Amniotic epithelial cell (primary cell): ENCODE data around the gene PDE10A.
"Not testable (repeated sequence)": the region's sequence is repeated elsewhere in the genome, so short reads cannot be mapped to it uniquely, and the experiment has no call there.

Experiments
- DNase-seq: peaks from one replicate; pipeline ENCODE4 v3.0.0-alpha.2; 2010; ENCODE audit warnings: low read depth

Gene PDE10A

DNA sequence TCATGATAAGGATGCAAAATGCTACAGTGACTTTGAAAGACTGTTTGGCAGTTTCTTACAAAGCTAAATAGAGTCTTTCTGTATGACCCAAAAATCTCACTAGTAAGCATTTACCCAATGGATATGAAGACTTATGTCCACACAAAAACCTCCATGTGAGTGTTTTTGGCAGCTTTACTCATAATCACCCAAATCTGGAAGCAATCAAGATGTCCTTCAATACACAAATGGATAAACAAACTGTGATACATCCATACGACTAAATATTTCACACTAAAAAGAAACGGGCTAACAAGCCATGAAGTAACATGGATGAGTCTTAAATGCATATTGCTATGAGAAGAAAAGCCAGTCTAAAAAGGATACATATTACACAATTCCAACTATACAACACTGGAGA, 117.2 kb downstream of the PDE10A start:
- DNase-seq: no peak

DNA sequence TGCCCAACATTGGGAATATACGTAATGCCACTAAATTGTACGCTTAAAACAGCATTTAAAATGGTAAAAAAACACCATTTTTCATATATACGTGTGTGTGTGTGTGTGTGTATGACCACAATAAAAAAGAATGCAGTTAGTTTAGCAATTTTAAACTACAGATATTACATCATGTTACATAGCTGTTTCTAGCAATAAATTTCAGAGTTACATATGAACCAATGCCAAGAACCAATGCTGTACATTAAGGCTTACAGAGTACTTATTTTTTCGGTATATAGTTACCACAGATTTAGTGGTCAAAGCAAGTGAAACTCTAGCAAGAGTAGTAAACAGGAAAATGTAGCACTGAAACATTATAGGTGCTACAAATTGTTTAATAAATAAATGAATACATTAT, 119.3 kb downstream of the PDE10A start:
- peak; percentile 20 for DNase-seq

DNA sequence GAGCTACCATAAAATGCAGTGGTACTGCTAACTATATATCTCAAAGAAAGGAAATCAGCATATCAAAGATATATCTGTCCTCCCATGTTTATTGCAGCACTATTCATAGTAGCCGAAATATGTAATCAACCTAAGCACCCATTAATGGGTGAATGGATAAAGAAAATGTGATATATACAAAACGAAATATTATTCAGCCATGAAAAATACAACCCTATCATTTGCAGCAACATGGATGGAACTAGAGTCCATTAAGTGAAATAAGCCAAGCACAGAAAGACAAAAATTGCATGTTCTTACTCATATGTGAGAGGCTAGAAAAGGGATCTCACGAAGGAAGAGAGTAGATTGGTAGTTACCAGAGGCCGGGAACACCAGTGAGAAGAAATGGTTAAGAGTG, 126.1 kb downstream of the PDE10A start:
- no peak for DNase-seq

DNA sequence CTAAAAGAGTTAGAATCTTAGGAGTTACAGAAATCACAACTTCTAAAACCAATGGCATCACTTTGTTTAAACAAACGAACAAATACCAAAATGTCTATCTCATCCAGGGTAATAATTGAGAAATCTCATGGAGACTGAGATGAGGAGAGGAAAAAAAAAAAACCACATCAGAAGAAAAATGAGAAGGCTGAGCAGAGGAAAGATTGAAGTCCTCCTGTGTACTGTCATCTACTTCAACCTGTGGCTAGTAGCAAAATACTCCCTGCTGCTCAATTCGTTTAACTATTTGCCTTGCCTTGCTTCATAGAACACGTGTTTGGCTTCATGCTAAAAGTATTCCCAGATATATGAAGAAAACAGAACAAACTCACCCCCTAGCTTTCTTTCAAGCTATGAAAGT, 143.7 kb downstream of the PDE10A start:
- peak; percentile 49 for DNase-seq

DNA sequence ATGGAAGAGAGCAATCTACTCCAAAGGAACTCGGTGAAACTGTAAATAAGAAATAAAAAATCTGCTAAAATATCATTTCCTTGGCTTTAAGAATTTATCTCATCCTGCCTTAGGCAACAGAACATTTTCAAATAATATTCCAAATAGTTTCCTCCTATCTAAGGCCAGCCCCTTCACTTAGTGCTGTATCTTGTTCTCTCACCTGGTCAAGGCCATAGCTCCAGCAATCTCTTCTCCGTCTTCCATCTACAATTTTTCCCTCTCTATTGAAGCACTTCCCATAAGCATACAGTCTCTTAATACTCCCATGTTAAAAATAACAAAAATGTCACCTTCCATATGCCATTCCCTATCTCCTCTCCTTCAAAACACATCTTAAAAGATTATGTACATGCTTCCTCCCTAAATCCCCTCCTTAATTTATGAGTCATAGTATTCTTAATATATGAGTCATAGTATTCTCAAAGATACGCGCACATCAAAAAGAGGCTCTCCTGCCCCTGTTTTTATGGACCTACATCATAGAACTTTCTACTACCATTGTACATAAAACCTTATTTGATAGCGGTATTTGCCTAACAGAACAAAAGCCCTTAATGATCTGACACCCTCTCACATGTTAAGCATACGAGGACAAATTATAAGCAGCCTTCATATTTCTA, 146.9 kb downstream of the PDE10A start:
- DNase-seq: peak; percentile 74

DNA sequence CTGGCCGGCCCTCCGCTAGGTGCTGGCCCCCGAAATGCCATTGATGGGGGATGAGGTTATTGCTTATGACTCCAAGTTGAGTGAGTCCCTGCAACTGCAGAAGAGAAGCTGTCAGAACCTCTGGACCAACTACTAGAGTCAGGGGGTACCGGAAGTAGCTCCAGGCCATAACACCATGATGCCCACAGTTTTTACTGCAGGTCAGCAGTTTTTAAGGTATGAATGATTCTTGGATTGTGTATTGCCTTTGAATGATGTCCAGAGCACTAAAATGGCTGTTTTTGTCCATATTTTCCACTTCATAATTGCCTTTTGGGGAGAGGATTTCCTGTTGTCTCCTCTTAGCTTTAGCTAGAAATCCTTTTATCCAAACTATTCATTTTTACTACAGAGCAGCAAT, 148.4 kb downstream of the PDE10A start:
- DNase-seq: no peak

DNA sequence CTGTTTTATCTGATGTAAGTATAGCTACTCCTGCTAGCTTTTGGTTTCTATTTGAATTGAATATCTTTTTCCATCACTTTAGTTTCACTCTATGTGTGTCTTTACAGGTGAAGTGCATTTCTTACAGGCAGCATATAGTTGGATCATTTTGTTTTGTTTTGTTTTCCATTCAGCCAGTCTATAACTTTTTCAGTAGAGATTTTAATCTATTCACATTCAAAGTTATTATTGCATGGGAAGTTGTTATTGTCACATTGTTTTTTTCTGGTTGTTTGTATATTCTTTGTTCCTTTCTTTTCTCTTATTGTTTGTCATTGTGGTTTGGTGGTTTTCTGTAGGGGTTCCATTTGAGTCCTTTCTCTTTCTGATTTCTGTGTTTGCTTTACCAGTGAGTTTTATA, 151.2 kb downstream of the PDE10A start:
- DNase-seq: no peak

DNA sequence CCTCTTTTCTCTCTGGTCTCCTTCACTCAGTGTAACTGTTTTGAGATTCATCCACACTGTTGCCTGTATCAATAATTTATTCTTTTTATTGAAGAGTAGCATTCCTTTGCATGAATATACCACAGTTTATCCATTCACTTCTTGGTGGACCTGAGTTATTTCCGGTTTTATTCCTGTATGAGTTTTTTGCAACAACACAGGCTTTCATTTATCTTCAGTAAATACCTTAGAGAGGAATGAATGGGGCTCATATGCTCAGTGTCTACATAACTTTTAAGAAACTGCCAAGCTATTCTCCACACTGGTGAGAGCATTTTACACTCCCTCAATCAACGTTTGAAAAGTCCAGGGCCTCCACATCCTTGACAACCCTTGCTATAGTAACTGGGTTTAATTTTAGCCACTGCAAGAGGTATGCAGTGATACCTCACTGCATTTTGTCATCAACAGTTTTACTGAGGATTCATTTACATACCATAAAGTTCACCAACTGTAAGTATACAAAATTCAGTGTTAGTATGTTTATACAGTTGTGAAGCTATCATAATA, 154.6 kb downstream of the PDE10A start:
- DNase-seq: no peak

DNA sequence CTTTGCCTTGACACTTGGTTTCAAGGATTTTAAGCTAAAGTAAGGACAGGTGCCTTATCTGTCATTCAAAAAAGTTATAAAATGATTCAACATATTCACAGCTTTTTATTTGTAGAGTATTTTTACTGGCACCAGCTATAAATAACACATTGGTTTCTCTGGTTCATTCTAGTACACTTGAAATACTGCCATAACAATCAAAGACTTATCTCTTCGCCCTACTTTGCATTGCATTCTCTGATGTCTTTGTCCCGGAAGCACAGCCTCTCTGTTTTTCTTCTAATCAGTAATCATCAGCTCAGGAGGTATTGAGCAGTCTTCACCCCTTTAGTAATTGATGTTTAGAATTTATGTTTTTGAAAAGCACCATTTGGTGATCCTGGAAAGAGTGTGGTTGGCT, 156.4 kb downstream of the PDE10A start:
- no peak for DNase-seq

DNA sequence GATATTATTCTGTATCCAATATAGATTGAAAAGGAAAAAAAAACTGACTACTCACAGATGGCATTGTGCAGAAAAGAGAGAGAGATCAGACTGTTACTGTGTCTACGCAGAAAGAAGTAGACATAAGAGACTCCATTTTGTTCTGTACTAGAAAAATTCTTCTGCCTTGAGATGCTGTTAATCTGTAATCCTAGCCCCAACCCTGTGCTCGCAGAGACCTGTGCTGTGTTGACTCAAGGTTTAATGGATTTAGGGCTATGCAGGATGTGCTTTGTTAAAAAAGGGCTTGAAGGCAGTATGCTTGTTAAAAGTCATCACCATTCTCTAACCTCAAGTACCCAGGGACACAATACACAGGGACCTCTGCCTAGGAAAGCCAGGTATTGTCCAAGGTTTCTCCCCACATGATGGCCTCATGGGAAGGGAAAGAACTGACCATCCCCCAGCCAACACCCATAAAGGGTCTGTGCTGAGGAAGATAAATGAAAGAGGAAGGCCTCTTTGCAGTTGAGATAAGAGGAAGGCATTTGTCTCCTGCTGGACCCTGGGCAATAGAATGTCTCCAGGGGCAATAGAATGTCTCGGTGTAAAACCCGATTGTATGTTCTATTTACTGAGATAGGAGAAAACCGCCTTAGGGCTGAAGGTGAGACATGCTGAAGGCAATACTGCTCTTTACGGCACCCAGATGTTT, 162.7 kb downstream of the PDE10A start:
- DNase-seq: not testable (repeated sequence)

DNA sequence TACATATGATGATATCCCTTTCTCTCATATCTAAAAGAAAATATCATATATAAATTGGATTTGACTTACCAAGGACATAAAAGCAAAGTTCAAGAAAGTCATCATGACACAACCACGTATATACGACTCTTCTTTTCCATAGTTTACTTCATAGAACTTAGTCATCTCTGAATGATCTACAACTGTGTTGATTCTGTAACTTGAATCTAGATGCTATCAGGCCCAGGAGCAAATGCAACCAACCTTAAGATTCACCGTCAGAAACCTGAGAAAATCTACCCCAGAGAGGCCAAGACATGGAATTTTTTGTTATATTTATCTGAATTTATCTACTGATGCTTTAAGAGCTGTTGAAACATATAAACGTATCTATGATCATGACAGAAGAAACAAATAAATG, 165.6 kb downstream of the PDE10A start:
- no peak for DNase-seq

DNA sequence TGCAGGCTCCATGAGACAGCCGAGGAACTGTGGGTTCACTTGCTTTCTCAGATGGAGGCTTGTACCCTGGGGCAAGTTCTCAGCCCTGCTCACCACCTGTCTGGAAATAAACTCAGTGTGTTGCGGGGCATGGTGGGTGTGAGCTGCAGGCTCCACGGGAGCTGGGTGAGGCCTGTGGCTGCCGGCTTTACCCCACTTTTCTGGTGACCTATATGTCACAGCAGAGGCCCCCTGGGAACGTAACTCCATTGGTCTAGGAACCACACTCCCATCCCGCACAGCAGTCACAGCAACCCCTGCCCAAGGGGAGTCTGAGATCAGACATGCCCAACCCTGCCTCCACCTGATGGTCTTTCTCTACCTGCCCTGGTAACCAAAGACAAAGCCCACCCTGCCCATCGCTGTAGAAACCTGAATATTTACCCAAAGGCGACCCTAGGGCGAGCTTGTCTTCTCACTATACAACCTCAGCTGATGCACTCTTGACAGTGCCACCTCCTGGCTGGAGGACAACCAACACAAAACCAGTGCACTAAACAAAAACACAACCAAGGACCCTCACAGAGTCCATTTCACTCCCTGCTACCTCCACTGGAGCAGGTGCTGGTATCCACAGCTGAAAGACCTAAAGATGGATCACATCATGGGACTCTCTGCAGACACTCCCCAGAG, 174.3 kb downstream of the PDE10A start:
- no peak for DNase-seq

DNA sequence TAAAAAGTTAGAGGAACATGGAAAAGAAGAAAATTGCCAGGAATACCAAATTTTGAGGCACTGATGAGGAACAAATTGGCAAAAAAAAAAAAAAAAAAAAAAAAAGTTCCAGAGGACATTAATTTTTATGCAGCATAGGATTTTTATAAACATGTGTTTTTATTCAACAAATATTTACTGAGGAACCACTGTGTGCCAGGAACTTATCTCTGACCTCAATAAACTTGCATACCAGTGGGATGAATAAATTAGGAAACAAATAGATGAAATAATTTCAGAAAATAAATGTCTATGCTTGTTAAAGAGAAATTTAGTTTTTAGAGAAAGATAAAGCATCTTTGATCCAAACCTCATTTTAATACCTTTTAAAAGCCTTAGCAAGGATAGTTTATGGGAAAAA, 175.1 kb downstream of the PDE10A start:
- peak; percentile 70 for DNase-seq

DNA sequence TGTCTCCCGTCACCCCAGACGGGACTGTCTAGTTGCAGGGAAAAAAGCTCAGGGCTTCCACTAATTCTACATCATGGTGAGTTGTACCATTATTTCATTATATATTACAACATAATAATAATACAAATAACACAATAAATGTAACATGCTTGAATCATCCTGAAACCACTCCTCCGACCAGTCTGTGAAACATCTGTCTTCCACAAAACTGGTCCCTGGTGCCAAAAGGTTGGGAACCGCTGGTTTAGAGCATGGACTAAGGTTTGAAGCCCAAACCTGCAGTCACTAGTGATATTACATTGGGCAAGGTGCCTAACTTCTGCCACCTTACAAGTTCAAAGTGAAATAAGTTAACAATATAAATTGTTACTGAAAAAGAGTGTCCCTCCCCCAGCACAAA, 175.7 kb downstream of the PDE10A start:
- DNase-seq: peak; percentile 73

DNA sequence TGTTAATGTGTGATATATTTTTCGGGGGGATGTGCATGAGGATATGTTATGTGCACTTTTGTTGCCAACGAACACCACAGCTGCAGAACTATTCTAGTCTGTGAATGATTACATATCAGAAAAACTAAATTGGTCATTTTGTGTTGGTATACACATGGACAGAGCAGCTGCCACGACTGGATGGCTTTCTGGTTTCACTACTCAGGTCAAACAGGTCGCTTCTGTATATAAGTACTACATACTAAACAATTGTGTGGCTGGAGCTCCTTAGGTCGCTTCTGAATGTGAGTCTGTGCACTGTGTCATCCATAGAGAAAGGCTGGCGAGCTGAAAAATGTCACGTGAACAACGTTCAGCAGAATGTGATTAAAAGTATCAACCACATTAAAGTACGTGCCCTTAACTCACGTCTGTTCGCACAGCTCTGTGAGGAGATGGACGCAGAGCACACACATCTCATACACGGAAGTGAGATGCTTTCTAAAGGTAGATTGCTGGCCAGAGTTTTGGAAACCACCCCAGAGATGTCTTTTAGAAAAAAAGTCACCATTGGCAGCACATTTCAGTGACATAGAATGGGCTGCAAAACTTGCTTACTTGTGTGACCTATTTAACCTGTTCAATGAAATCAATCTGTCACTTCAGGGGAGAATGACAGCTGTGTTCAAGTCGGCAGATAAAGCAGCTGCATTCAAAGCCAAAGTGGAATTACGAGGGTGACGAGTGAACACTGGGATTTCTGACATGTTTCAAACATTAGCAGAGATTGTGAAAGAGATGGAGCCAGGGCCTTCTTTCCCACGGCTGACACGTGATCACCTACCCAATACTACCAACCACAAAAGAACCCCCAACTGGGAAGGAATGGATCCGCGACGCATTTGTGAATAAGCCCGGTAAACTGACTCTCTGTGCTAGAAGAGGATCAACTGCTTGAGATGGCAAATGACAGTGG, 176.6 kb downstream of the PDE10A start:
- peak; percentile 57 for DNase-seq

DNA sequence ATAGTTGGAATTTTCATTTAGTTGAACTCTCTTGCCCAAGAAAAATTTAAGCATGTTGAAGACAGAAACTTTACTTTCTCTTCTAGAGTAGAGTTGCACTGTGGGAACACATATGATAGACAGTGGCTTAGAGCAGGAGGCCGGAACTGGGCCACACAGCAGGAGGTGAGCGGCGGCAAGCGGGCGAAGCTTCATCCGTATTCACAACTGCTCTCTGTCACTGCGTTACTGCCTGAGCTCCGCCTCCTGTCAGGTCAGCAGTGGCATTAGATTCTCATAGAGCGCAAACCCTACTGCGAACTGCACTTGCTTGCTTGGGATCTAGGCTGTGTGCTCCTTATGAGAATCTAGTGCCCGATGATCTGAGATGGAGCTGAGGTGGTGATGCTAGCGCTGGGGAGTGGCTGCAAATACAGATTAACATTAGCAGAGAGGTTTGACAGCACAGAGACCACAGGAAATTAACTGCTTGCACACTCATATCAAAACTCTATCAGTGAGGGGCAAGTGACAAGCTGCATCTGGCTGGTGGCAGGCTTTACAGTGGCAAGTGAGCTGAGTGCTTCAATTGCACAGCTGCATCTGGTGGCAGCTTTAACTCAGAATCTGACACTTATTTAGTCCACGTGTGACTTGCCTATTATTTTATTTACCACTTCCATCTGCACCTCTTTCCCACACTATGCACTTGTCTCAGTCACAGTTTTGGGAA, 178.7 kb downstream of the PDE10A start:
- no peak for DNase-seq

DNA sequence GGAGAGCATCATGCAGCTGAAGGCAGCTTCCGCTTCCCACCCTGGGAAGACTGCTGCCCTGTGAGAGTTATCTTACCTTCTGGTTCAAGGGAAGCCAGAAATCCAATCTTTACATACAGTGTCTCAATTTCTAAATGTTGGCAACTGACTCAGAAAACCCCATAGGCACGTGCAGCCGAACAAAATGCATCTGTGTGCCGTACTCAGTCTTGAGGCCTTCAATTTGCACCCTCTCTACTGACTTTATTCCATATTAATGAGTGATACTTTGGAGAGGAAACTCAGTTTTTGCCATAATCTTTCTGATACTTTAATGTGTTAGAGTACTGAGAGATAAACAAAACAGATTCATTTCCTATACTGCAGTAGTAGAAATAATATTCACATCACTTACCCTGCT, 181.1 kb downstream of the PDE10A start:
- DNase-seq: no peak

DNA sequence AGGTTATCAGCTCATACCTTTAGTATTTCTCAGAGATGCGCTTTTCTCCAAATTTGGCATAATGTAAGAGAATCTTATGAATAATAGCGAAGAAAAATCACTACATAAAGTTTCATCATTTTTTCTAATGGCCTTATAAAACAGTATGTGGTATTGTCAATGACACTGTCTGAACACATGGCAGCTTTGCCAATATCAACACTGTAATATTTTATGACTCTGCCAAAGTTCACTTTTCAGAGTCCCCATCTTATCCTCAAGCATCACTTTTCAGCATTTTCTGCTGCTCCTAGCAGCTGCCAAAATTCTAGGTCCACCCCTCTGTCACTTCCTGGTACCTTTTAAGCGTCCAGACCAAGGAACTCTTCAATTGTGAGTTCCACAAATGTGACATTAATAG, 182.1 kb downstream of the PDE10A start:
- no peak for DNase-seq

DNA sequence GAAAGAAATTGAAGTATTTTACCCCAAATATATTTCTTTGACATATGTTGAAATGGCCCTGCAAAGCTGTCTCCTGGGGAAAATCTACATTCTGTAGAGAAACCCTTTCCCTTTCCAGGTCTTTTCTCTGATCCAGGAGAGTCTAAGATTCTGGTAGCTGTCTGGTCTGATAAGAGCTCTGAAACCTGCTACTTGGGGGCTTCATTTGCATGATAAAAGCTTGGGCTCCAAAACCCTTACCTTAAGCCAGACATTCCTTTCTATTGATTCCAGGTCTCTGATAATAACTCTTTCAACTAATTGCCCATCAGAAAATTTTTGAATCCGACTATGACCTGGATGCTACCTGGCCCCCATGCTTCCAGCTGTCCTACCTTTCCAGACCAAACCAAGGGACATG, 184.5 kb downstream of the PDE10A start:
- DNase-seq: no peak

DNA sequence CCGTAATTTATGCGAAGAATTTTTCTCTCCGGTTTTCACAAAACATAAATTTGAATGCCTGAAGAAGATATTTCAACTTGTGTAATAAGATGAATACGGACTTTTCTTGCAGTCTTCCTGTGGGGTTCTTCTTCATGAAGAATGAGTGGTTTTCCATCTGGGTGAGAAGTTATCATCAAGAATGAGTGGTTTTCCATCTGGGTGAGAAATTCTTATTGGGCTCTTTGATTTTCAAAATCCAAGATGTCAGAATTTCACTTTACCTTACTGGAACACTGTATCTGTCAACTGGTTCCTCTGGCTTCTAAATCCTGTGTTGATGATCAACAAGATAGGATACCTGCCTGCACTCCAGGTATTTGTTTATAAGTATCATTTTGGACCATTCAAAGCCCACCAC, 193.6 kb downstream of the PDE10A start:
- DNase-seq: peak; percentile 58
